ENCODE results near the gene BLID.

DNA sequence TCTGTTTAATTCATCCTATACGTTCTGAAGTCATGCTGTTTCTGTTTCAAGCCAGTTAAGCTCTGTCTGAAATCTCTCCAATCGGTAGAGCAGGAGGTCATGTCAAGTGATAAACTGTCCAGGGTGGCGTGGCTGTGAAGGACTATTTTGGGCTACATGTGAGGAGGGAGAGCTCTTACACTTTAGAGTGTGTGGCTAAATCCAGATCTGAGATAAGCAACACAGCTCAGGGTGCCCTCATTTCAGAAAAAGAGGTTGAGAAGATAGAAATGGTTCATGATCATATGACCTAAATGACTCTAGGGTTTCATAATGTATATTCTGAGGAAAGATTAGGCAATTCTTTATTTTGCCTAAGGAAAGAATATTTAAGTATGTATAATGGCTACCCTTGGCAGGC lies 8.4 kb downstream of the BLID start:
- no peak for TF ChIP-seq EZH2 (IDR thresholded peaks at IDR 0.05; ENCODE audit: low read depth)
- TF ChIP-seq, protein P1, sequence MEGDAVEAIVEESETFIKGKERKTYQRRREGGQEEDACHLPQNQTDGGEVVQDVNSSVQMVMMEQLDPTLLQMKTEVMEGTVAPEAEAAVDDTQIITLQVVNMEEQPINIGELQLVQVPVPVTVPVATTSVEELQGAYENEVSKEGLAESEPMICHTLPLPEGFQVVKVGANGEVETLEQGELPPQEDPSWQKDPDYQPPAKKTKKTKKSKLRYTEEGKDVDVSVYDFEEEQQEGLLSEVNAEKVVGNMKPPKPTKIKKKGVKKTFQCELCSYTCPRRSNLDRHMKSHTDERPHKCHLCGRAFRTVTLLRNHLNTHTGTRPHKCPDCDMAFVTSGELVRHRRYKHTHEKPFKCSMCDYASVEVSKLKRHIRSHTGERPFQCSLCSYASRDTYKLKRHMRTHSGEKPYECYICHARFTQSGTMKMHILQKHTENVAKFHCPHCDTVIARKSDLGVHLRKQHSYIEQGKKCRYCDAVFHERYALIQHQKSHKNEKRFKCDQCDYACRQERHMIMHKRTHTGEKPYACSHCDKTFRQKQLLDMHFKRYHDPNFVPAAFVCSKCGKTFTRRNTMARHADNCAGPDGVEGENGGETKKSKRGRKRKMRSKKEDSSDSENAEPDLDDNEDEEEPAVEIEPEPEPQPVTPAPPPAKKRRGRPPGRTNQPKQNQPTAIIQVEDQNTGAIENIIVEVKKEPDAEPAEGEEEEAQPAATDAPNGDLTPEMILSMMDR (conservative IDR thresholded peaks at IDR 0.05): no peak

Measured in PC-9 (cell line).